ENCODE results near the gene OR4N5.
"Not testable (repeated sequence)": the region's sequence is repeated elsewhere in the genome, so short reads cannot be mapped to it uniquely, and the experiment has no call there.

The OR4N5 gene, protein sequence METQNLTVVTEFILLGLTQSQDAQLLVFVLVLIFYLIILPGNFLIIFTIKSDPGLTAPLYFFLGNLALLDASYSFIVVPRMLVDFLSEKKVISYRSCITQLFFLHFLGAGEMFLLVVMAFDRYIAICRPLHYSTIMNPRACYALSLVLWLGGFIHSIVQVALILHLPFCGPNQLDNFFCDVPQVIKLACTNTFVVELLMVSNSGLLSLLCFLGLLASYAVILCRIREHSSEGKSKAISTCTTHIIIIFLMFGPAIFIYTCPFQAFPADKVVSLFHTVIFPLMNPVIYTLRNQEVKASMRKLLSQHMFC

DNA sequence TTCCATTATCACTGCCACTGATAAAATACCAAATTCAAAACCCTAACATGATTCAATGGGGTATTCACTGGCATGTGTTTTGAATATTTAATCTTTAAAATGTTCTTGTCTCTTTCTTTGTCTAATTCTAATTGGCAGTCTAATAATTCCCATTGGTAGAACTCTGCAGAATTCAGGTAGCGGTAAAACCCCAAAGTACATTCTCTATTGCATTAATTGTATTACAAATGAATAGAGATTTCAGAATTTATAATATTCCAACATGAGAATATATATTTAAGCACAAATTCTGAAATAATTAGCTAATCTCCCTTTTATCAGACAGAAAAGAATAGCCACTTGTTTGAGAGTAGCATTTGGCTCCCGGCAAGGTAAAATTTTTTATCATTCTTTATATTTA lies at the start of gene OR4N5:
Gene OR4N5 (plus strand): TSS at position 301 of the 400 bp plus-strand sequence. CDS start 4,916 bp downstream, outside the sequence.
- DNase-seq: no peak

DNA sequence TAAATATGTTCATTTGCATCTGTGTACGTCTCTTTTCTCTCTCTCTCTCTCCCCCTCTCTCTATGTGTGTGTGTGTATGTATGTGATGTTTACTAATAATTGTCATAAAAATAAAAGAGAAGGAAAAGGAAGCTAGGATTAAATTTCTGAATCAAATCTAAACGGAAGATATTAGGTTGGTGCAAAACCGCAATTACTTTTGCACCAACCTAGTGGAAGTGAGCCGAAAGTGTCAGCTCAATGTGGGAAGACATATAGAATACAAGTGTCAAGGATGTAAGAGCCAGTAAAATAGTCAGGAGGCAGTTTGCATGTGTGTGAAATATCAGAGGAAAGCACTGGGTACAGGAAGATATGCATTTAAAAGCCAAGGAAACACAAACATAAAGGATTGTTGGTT lies 46.6 kb upstream of the OR4N5 start:
- no peak for DNase-seq

DNA sequence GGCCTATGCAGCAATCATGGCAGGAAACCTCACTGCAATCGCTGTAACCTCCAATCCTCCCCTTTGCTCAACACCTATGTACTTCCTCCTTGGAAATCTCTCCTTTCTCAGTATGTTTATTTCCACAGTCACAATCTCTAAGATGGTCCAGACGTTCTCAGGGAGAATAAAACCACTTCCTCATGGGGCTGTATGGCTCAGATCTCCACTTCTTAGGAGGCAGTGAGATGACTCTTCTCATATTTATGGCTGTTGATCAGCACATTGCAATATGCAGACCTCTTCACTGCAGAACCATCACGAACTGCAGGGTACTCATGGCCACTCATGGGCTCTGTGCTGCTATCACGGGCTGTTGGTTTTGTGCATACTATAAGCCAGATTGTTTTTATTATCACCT lies 45.2 kb upstream of the OR4N5 start:
- DNase-seq: no peak

DNA sequence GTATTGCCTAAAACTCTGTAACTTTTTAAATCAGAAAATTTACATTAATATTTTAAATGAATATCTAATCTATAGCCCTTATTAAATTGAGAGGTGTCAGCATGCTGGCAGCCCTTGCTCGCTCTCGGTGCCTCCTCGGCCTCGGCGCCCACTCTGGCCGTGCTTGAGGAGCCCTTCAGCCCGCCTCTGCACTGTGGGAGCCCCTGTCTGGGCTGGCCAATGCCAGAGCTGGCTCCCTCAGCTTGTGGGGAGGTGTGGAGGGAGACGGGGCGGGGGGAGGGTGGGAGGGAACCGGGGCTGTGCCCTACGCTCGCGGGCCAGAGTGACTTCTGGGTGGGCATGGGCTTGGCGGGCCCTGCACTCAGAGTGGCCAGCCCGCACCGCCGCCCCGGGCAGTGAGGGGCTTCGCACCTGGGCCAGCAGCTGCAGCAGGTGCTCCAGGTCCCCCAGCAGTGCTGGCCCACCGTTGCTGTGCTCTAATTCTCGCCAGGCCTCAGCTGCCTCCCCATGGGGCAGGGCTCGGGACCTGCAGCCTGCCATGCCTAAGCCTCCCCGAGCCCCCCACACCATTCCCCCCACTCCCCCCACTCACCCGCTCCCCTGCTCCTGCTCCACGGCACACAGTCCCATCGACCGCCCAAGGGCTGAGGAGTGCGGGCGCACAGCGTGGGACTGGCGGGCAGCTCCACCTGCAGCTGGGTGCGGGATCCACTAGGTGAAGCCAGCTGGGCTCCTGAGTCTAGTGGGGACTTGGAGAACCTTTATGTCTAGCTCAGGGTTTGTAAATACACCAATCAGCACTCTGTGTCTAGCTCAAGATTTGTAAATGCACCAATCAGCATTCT lies 39.5 kb upstream of the OR4N5 start:
- not testable (repeated sequence) for DNase-seq

DNA sequence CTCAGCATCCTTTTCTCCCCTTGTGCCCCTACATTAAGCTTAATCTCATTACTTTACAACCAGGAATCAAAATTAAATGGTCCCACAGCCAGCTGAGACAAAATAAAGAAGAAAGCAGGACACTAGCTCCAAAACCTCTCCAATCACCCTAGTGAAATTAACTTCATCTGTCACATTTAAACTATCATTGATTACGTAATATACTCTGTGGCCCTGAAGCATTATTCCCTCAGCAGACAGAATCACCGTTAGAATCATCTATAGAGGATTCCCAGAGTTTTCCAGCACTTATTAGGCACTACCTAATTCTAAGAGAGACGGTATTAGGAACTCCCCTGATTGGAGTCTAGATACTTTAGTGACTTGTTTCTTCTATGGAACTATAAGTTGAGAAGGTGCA lies 28.2 kb upstream of the OR4N5 start, which contains the start of gene OR4K17:
Gene OR4K17 (plus strand): TSS at position 302 of the 400 bp plus-strand sequence. CDS start 6,761 bp downstream, outside the sequence.
- no peak for DNase-seq

DNA sequence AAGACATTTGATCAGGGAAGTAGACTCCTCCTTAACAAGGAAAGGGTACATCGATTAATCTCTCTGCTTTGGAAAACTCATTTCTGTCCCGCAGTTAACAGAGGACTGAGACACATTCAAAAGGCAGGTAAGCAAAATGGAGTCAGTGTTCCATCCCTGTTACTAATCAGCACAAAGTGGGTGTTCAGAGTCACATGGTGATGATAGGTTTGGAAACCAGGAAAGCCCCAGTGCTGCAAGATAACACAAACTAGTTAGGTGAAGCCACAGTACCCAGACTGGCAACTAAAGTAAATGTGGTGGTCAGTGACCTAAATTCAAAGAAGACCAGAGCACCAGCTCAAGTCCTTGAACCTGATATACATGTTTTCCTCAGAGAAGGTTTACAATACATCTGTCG lies 26.3 kb upstream of the OR4N5 start:
- DNase-seq: no peak

DNA sequence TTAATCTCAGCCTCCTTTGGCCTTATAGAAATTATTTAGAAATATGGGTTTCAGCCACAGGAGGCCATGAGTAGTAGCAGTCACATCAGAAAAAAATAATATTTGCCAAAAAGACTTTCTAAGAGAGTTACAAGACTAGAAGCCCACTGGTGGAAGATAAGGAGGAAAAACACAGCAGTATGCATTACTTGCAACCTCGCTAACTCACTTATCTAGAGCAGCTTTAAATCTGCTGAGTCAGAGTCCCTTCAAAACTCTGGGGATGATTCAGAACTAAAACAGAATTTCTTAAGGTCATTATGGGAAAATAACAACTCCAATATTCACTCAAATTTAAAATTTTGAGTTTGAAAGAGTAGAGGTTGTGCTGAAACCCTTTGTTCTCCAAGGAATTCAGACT lies 21.9 kb upstream of the OR4N5 start:
- no peak for DNase-seq

DNA sequence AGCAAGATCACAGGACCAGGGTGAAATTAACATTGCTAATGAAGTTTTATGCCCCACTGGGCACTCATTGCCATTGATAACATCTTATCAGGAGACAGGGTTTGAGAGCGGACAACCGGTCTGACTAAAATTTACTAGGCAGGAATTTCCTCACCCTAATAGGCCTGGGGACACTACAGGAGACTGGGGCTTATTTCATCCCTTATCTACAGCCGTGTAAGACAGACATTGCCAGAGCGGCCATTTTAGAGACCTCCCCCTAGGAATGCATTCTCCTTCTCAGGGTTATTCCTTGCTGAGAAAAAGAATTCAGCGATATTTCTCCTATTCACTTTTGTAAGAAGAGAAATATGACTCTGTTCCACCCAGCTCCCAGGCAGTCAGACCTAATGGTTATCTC lies 19.8 kb upstream of the OR4N5 start:
- DNase-seq: no peak

DNA sequence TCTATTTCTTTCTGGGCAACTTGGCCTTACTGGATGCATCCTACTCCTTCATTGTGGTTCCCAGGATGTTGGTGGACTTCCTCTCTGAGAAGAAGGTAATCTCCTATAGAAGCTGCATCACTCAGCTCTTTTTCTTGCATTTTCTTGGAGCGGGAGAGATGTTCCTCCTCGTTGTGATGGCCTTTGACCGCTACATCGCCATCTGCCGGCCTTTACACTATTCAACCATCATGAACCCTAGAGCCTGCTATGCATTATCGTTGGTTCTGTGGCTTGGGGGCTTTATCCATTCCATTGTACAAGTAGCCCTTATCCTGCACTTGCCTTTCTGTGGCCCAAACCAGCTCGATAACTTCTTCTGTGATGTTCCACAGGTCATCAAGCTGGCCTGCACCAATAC lies 5.3 kb downstream of the OR4N5 start:
- DNase-seq: no peak

DNA sequence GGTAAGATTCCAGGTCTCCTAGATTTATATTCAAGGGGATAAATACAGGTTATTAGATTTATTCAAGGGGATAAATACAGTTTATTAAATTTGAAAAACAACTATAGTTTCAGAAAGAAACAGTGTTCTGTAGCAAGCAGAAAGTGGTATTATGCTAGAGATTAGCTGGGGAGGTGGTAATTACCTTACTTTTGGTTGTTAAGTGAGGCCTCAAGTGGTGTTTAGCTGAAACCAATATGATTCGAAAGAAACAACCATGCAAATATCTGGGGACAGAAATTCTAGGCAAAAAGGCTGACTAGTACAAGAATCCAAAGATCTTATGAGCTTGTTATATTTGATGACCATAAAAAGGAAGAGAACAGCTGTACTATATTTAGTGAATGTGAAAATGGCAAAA lies 6.2 kb downstream of the OR4N5 start:
- DNase-seq: no peak

DNA sequence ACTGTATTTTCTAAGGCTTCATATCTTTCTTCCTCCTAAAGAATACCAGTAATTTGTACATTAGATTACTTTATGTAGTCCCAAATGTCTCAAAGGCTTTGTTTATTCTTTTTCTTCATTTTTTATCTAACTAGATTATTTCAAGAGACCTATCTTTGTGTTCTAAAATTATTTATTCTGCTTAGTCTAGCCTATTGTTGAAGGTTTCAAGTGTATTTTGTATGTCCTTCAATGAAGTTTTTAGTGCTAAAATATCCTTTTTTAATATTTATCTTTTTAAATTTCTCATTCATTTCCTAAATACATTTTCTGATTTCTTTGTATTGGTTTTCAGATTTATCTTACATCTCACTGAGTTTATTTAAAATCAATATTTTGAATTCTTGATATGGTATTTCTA lies 25.8 kb downstream of the OR4N5 start:
- no peak for DNase-seq

DNA sequence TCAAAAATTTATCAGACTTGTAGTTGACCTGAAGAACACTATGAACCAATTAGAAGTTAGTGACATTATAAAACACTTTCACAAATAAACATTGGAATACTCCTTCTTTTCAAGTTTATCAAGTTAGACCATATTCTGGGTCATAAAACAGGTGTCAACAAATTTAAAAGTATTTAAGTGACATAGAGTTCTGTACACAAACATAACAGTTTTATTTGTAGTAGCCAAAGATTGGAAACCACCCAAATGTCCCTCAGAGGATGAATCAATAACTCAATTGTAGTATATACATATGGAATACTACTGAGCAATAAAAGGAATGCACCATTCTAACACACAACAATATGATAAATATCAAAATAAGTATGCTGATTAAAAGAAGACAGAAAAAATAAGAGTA lies 28.5 kb downstream of the OR4N5 start:
- DNase-seq: no peak

DNA sequence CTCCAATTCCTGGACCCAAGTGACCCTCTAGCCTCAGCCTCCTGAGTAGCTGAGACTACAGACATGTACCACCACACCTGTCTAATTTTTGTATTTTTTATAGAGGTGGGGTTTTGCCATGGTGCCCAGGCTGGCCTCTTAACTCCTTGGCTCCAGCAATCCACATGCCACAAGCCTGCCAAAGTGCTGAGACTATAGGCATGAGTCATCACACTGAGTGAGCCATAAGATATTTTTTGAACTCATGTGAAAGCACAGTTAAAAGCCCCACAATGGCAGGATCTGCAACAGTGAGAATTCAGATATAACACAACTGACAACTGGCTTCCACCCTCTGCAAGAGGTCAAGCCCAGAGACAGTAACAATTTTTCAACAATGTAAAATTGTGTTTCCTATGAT lies 31.2 kb downstream of the OR4N5 start:
- DNase-seq: not testable (repeated sequence)

DNA sequence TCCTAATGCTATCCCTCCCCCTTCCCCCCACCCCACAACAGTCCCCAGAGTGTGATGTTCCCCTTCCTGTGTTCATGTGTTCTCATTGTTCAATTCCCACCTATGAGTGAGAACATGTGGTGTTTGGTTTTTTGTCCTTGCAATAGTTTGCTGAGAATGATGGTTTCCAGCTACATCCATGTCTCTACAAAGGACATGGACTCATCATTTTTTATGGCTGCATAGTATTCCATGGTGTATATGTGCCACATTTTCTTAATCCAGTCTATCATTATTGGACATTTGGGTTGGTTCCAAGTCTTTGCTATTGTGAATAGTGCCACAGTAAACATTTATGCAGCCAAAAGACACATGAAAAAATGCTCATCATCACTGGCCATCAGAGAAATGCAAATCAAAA lies 35.6 kb downstream of the OR4N5 start:
- DNase-seq: not testable (repeated sequence)

DNA sequence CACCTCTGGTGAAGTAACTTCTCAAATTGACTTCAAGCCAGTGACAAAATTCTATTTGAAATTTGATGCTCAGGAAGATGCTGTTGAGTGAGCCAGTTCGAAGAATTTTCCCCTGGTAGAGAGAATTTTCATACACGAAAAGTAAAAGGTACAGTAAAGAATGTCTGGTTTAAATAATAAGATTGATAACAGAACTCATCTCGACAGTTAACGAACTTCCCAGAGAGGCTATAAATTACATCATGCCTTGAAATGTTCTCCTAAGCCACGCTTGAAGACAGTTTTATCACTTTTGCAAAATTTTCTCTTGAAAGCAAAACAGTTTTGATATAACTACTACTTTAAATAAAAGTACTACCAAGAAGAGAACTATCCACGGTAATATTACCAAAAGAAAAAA lies 37.7 kb downstream of the OR4N5 start:
- DNase-seq: no peak

DNA sequence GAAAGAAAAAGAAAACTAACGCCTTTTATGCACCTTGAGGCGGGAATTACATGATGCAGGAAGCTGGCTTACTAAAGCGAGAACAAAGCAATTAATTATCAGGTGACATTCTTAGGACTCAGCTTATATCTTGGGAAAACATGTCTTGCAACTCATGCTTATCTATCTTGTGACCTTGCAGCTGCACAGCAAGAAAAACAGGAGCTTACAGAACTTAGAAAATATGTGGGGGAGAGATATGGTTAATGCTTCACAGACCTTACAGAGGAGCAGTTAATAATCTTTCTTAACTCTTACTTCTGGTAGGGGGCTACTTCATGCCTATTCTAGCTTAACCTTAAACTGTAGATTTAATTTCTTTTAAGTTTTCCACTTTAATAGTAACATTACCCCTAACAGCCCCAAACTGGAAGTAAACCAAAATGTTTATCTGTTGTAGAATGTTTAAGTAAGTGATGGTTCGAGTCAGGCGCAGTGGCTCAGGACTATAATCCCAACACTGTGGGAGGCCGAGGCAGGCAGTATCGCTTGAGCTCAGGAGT lies 38.9 kb downstream of the OR4N5 start:
- no peak for DNase-seq

DNA sequence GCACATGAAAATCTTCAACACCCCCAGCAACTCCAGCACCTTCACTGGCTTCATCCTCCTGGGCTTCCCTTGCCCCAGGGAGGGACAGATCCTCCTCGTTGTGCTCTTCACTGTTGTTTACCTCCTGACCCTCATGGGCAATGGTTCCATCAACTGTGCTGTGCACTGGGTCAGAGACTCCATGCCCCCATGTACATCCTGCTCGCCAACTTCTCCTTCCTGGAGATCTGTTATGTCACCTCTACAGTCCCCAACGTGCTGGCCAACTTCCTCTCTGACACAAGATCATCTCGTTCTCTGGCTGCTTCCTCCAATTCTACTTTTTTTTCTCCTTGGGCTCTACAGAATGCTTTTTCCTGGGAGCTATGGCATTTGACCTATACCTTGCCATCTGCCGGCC lies 40.6 kb downstream of the OR4N5 start:
- DNase-seq: no peak

DNA sequence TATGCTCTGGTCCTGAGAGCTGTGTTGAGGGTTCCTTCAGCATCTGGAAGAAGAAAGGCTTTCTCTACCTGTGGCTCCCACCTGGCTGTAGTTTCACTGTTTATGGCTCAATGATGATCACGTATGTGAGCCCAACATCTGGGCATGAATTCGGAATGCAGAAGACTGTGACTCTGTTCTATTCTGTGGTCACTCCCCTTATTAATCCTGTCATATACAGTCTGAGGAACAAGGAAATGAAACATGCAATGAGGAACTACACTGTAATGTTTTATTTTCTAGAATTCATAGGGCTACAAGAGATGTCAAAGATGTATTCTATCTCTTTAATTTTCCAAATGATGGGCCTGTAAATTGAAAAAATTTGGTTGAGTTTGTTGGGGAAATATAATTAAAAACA lies 41.3 kb downstream of the OR4N5 start:
- DNase-seq: no peak

DNA sequence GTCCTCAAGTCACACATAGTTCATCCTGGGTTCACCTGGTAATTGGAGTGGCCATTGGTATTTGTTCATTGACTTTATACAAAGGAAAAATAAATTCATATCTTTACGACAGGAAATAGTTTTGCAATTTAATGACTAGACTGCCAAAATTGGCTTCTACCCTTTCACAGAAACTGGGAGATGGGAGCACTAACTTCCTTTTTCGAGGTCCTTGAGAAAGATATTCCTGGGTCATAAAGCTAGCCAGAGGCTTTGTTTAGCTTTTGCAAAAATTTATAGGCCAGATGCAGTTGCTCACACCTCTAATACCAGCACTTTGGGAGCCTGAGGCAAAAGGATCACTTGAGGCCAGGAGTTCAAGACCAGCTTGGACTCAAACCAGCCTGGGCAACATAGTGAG lies 41.9 kb downstream of the OR4N5 start:
- DNase-seq: no peak

DNA sequence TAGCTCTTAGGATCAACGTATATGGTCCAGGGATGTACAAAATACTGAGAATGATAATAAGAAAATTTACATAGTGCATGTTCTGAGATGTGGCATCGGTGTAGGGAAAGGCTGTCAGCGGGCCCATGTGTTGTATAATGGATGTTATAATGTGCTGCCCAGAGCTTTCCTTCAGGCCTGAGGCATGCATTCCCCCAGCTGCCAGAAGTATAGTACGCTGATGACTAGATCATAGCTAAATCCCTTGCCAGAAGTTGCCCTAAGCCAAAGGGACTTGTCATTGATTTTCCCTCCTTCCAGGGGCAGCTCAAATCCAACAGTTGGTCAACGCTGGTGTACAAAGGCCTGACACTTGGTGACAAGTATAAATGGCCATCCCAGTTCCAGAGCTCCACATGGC lies 45.6 kb downstream of the OR4N5 start:
- DNase-seq: no peak

DNA sequence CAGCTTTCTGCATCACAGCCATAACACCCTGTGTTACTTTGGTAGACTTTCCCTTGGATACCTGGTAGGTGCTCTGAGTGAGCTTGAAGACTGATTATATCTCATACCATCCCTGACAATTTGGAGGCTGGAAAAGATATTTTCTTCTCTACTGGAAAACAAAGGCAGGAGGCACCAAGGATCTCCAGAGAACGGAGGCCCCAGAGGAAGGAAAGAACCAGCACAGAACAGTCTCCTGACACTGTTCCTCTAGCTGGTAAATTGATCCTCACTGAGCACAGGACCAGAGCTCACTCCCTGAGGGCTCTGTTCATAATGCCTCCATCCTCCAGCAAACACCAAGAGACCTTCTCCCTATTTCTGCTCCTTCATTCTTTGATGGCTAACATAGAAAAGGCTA lies 52.0 kb downstream of the OR4N5 start, which contains the start of gene OR11G2:
Gene OR11G2 (plus strand): TSS at position 301 of the 400 bp plus-strand sequence. CDS start 6,542 bp downstream, outside the sequence.
- no peak for DNase-seq

DNA sequence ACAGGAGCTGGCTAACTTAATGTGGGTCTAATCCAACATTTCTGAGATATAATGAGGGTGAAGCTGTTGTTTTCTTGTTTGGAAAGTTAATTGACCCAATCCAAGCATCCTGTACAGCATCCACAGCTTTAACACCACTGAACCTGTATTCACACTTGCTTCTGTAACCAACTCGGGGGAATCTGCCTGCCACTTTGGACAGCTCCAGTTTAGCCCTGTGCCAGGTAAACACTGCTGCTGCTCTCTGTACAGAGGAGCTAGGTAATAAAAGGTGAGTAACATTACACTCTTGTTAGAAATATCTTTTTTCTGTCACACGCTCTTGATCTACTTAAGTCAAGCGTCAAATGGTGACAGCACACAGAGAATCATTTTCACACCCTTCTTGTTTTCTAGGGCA lies 52.8 kb downstream of the OR4N5 start:
- no peak for DNase-seq

DNA sequence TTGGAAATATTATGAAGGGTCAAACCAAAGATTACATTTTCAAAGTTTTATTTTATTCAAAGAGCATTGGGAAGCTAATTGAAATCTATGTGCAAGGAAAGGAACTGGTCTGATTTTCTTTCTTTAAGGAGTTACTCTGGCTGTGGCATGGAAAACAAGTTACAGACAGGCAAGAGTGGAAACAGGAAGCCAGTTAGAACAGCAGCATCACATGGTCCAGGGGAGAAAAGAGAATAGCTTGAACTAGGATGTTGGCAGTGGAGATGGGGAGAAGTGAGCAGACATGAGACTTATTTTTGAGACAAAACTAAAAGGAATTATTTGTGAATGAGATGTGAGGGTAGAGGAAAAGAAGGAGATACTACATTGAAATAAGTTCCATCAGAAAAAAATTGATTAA lies 55.5 kb downstream of the OR4N5 start:
- no peak for DNase-seq
